ENCODE results near the gene IGFL4. TPM values are rescaled to one million over a fixed set of nuclear protein-coding genes. Genes with fewer than 3 reads are reported as not detected.
A peak's percentile ranks its signal among the peaks of the same experiment; 100 is the strongest.

The IGFL4 gene
- total and polyA plus RNA-seq, 8 donors, result 0.15 TPM; not detected in 7

- Histone ChIP-seq H3K27ac (no peak overlapping the region), H3K4me3 (no peak overlapping the region), H3K27me3 (peaks cover 0 to 23% (median 6%) of the 10 kb centered on the region in 3 donors), H3K9me3 (no peaks in the 10 kb centered on the region), H3K4me1 (peaks cover 6 to 11% (median 7%) of the 10 kb centered on the region in 4 donors), H3K36me3 (peaks cover 0 to 44% (median 36%) of the 10 kb centered on the region in 4 donors)
- intact Hi-C loops (cut with DNase I; ENCODE audit: low total_unique reads), result loop anchor here (10.0 kb wide), 1 partner anchor 95 kb away; the partner anchor contains the start of gene NANOS2
- 43 to 58% (median 53%) methylated on average over 21 to 28 of the region's 28 CpGs for WGBS, 5 donors
- DNase-seq, result peak; percentile 80 to 87
- TF ChIP-seq POLR2A (IDR thresholded peaks at IDR 0.05) (no peak), CTCF (IDR thresholded peaks at IDR 0.05) (peak in 5 of 7 experiments; percentile 53 to 96 (median 91))
Observed at GRCh38 chr19:46009530-46010510, 31.0 kb downstream of the IGFL4 start.

- Histone ChIP-seq H3K4me3 (no peak overlapping the region), H3K9me3 (no peaks in the 10 kb centered on the region), H3K27me3 (no peaks in the 10 kb centered on the region), H3K27ac (no peak overlapping the region), H3K36me3 (peaks cover 0 to 65% (median 46%) of the 10 kb centered on the region in 4 donors), H3K4me1 (peaks cover 0 to 7% (median 0%) of the 10 kb centered on the region in 4 donors)
- no peak for DNase-seq
- no peak for TF ChIP-seq EP300 (IDR thresholded peaks at IDR 0.05)
- TF ChIP-seq POLR2A (IDR thresholded peaks at IDR 0.05), result no peak
- TF ChIP-seq POLR2AphosphoS5 (IDR thresholded peaks at IDR 0.05), result no peak
- intact Hi-C loops (cut with DNase I; ENCODE audit: low total_unique reads), result loop anchor here (10.0 kb wide), 1 partner anchor 92 kb away; the partner anchor contains the start of gene NANOS2
- 94 to 96% (median 95%) methylated on average over 12 to 13 of the region's 13 CpGs for WGBS, 5 donors
Observed at GRCh38 chr19:46006411-46006810, 34.4 kb downstream of the IGFL4 start.

- H3K36me3 ChIP-seq, result peaks cover 0 to 41% (median 36%) of the 10 kb centered on the region in 4 donors
- DNase-seq, result no peak
- intact Hi-C loops (cut with DNase I; ENCODE audit: low total_unique reads), result loop anchor here (10.0 kb wide), 1 partner anchor 88 kb away; the partner anchor contains the start of gene NANOS2
- H3K27ac ChIP-seq, result no peak overlapping the region
- peaks cover 0 to 27% (median 0%) of the 10 kb centered on the region in 3 donors for H3K27me3 ChIP-seq
- WGBS, 5 donors, result 92 to 98% (median 98%) methylated on average over 13 to 15 of the region's 15 CpGs
- H3K4me1 ChIP-seq, result peaks cover 11 to 27% (median 20%) of the 10 kb centered on the region in 4 donors
- no peak overlapping the region for H3K4me3 ChIP-seq
- H3K9me3 ChIP-seq, result no peaks in the 10 kb centered on the region
- TF ChIP-seq CTCF (IDR thresholded peaks at IDR 0.05) (no peak), POLR2A (IDR thresholded peaks at IDR 0.05) (no peak), EP300 (IDR thresholded peaks at IDR 0.05) (no peak)
Observed at GRCh38 chr19:46002678-46003275, 38.0 kb downstream of the IGFL4 start.

GRCh38 chr19:46000491-46001246 is 40.1 kb downstream of the IGFL4 start:
- H3K27ac ChIP-seq, result no peak overlapping the region
- peak; percentile 79 to 82 for DNase-seq
- H3K4me3 ChIP-seq, result peak overlapping the region; percentile 16 to 37 (median 34)
- WGBS, 5 donors, result 3 to 5% (median 4%) methylated on average over 27 to 34 of the region's 34 CpGs
- H3K9me3 ChIP-seq, result no peaks in the 10 kb centered on the region
- H3K36me3 ChIP-seq, result peaks cover 0 to 22% (median 19%) of the 10 kb centered on the region in 4 donors
- H3K4me1 ChIP-seq, result peaks cover 17 to 39% (median 32%) of the 10 kb centered on the region in 4 donors
- intact Hi-C loops (cut with DNase I; ENCODE audit: low total_unique reads), result loop anchor here (10.0 kb wide), 1 partner anchor 86 kb away; the partner anchor contains the start of gene NANOS2
- TF ChIP-seq POLR2AphosphoS5 (IDR thresholded peaks at IDR 0.05), result no peak
- TF ChIP-seq CTCF (IDR thresholded peaks at IDR 0.05), result no peak
- no peak for TF ChIP-seq EP300 (IDR thresholded peaks at IDR 0.05)
- no peak for TF ChIP-seq POLR2A (IDR thresholded peaks at IDR 0.05)
- peaks cover 0 to 27% (median 0%) of the 10 kb centered on the region in 3 donors for H3K27me3 ChIP-seq

All from stomach (tissue), 9 donors.